B cell (primary cell): ENCODE results near the gene GSS. TPM values are rescaled to one million over a fixed set of nuclear protein-coding genes. Genes with fewer than 3 reads are reported as not detected.

ENCODE experiments used
- ATAC-seq: fragments of 200-7000 bp; cut with Tn5 transposase; one replicate; pipeline ENCODE4 v1.10.0; 2021; ENCODE audit warnings: low read depth, mild to moderate bottlenecking, moderate number of reproducible peaks, moderate library complexity
- CTCF ChIA-PET: fragments of 350-600 bp; sonication (Branson Sonifier 250); formaldehyde crosslinking; loops from one replicate; lab custom pipeline; 2021; ENCODE audit warnings: antibody characterized with exemption, inconsistent platforms; lab: Charles Lee
- POLR2A ChIA-PET: fragments of 350-600 bp; sonication (Branson Sonifier 250); formaldehyde crosslinking; loops from one replicate; lab custom pipeline; 2021; ENCODE audit warnings: antibody characterized with exemption; lab: Charles Lee
- DNase-seq: peaks from one replicate; pipeline ENCODE4 v3.0.0; 2013
- H2AFZ ChIP-seq: 2 replicates; pipeline ENCODE4 v1.6.1; 2012; ENCODE audit warnings: mild to moderate bottlenecking, low read depth, low read length; ENCODE audit not compliant: insufficient read depth, poor library complexity, severe bottlenecking
- H3K27ac ChIP-seq, 2 donors: 1 replicate in 1 of 2; 2 replicates in 1 of 2; pipeline ENCODE4 v1.5.1; 2012 to 2013; ENCODE audit warnings: low read length in 2 of 2, mild to moderate bottlenecking in 2 of 2, moderate library complexity in 1 of 2
- H3K27me3 ChIP-seq, 4 experiments: fragments of 200-600 bp in 1 of 4; sonication (generic) in 1 of 4; replicated peaks in 1 of 4; 1 replicate in 2 of 4; 2 replicates in 2 of 4; pipeline versions ENCODE4 v1.6.1 to v1.7.0; 2013 to 2016; ENCODE audit warnings: low read length in 3 of 4, mild to moderate bottlenecking in 2 of 4, mixed read lengths in 1 of 4, moderate library complexity in 1 of 4; ENCODE audit not compliant: insufficient read depth in 4 of 4, control insufficient read depth in 3 of 4; ENCODE audit errors: control extremely low read depth in 1 of 4
- H3K36me3 ChIP-seq, 2 experiments: replicated peaks in 1 of 2; 1 replicate in 1 of 2; 2 replicates in 1 of 2; pipeline versions ENCODE4 v1.6.1 to v1.7.1; 2013; ENCODE audit warnings: low read length in 1 of 2; ENCODE audit not compliant: insufficient read depth in 2 of 2, control insufficient read depth in 1 of 2; ENCODE audit errors: control extremely low read depth in 1 of 2, extremely low read depth in 1 of 2
- H3K4me1 ChIP-seq, 2 donors: fragments of 200-600 bp in 1 of 2; sonication (generic) in 1 of 2; 1 replicate in 1 of 2; 2 replicates in 1 of 2; pipeline versions ENCODE4 v1.5.1 to v1.6.1; 2013 to 2017; ENCODE audit warnings: low read length in 2 of 2; ENCODE audit not compliant: control insufficient read depth in 2 of 2, insufficient read depth in 2 of 2
- H3K4me2 ChIP-seq: replicated peaks from 2 replicates; pipeline ENCODE3; 2012; ENCODE audit warnings: mild to moderate bottlenecking, low read depth, low read length; ENCODE audit not compliant: poor library complexity, severe bottlenecking
- H3K4me3 ChIP-seq, 5 experiments: fragments of 200-600 bp in 1 of 5; sonication (generic) in 1 of 5; 1 replicate in 3 of 5; 2 replicates in 2 of 5; pipeline versions ENCODE4 v1.5.1 to v1.7.0; 2011 to 2016; ENCODE audit warnings: low read length in 4 of 5, mild to moderate bottlenecking in 4 of 5, low read depth in 2 of 5, control low read depth in 1 of 5, moderate library complexity in 1 of 5; ENCODE audit not compliant: insufficient read depth in 1 of 5; ENCODE audit errors: control extremely low read depth in 1 of 5, extremely low read depth in 1 of 5
- H3K79me2 ChIP-seq: fragments of 200-600 bp; sonication (generic); one replicate; pipeline ENCODE4 v1.6.0; 2016; ENCODE audit warnings: low read length; ENCODE audit not compliant: control insufficient read depth, insufficient read depth
- H3K9ac ChIP-seq: fragments of 200-600 bp; sonication (generic); 2 replicates; pipeline ENCODE4 v1.6.1; 2017; ENCODE audit warnings: mild to moderate bottlenecking, low read length, moderate library complexity
- H3K9me3 ChIP-seq, 3 donors: one replicate each; pipeline versions ENCODE4 v1.6.1 to v1.7.1; 2013; ENCODE audit warnings: low read length in 2 of 3; ENCODE audit not compliant: control insufficient read depth in 2 of 3, insufficient read depth in 1 of 3; ENCODE audit errors: control extremely low read depth in 1 of 3
- H4K20me1 ChIP-seq: 2 replicates; pipeline ENCODE4 v1.6.0; 2012; ENCODE audit warnings: mild to moderate bottlenecking, low read length; ENCODE audit not compliant: insufficient read depth, control insufficient read depth, poor library complexity, severe bottlenecking
- H3K27ac Mint-ChIP-seq: one replicate; pipeline ENCODE4 v1.8.0; 2021; ENCODE audit warnings: mixed read lengths
- H3K27me3 Mint-ChIP-seq: one replicate; pipeline ENCODE4 v1.8.0; 2021; ENCODE audit warnings: mixed read lengths
- H3K4me1 Mint-ChIP-seq: one replicate; pipeline ENCODE4 v1.8.0; 2021; ENCODE audit warnings: mixed read lengths
- H3K4me3 Mint-ChIP-seq: one replicate; pipeline ENCODE4 v1.8.0; 2021; ENCODE audit warnings: mixed read lengths
- H3K9me3 Mint-ChIP-seq: one replicate; pipeline ENCODE4 v1.8.0; 2022; ENCODE audit warnings: mixed read lengths; ENCODE audit not compliant: insufficient read depth
- EZH2 ChIP-seq: IDR thresholded peaks from 2 replicates; pipeline ENCODE4 v1.6.1; 2012; ENCODE audit warnings: borderline replicate concordance, low read depth, mild to moderate bottlenecking, moderate library complexity, low read length; ENCODE audit not compliant: insufficient read depth, poor library complexity, severe bottlenecking
- WGBS: methylation state at CpG from one replicate; pipeline ENCODE4 v1.1.5; 2013; ENCODE audit warnings: missing lambda C conversion rate; ENCODE audit not compliant: insufficient coverage; 5-methylcytosine and 5-hydroxymethylcytosine counted together
- intact Hi-C: fragments of 100-400 bp; cut with micrococcal nuclease; formaldehyde crosslinking; loops from one replicate; pipeline ENCODE4 v1.10.0; 2022
- polyA plus RNA-seq: library from polyadenylated mRNA; depleted of rRNA; stranded (reverse); fragments of >200 nt; gene quantifications from 2 replicates; pipeline ENCODE4 v1.2.3, GENCODE V29; 2012
- total RNA-seq, 2 donors: library from RNA; stranded (reverse); fragments of 120-200 nt in 1 of 2; gene quantifications; 1 replicate in 1 of 2; 2 replicates in 1 of 2; pipeline versions ENCODE4 v1.2.3 to v1.2.4, GENCODE V29; 2013 to 2022
- TF ChIP-seq, protein P1 (sequence below): fragments of 200-600 bp; IDR thresholded peaks from one replicate; pipeline ENCODE4 v1.8.0; 2022; ENCODE audit warnings: antibody characterized with exemption, mild to moderate bottlenecking

Gene GSS
- total and polyA plus RNA-seq, 2 donors (not counting 1 experiment from before 2014, with no cell fraction given), result 22.5 to 28.6 TPM

GRCh38 chr20:34971561-34972235 is 16.1 kb upstream of the GSS start:
- Mint-ChIP-seq H3K9me3 (no peaks in the 10 kb centered on the region), H3K4me3 (no peak overlapping the region), H3K4me1 (no peaks in the 10 kb centered on the region), H3K27me3 (no peaks in the 10 kb centered on the region), H3K27ac (no peak overlapping the region)
- H4K20me1 ChIP-seq, result no peaks in the 10 kb centered on the region
- TF ChIP-seq EZH2, result no peak
- TF ChIP-seq, protein P1, sequence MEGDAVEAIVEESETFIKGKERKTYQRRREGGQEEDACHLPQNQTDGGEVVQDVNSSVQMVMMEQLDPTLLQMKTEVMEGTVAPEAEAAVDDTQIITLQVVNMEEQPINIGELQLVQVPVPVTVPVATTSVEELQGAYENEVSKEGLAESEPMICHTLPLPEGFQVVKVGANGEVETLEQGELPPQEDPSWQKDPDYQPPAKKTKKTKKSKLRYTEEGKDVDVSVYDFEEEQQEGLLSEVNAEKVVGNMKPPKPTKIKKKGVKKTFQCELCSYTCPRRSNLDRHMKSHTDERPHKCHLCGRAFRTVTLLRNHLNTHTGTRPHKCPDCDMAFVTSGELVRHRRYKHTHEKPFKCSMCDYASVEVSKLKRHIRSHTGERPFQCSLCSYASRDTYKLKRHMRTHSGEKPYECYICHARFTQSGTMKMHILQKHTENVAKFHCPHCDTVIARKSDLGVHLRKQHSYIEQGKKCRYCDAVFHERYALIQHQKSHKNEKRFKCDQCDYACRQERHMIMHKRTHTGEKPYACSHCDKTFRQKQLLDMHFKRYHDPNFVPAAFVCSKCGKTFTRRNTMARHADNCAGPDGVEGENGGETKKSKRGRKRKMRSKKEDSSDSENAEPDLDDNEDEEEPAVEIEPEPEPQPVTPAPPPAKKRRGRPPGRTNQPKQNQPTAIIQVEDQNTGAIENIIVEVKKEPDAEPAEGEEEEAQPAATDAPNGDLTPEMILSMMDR, result no peak
- intact Hi-C loops, result no loop called here
- CTCF ChIA-PET, result no interaction called here
- H3K4me2 ChIP-seq, result no peak overlapping the region
- DNase-seq (no peak), ATAC-seq (no peak)
- H3K27ac ChIP-seq, result no peak overlapping the region
- H3K36me3 ChIP-seq, result no peaks in the 10 kb centered on the region
- POLR2A ChIA-PET, result no interaction called here
- no peaks in the 10 kb centered on the region for H3K9me3 ChIP-seq
- H2AFZ ChIP-seq, result no peak overlapping the region
- no peaks in the 10 kb centered on the region for H3K4me1 ChIP-seq
- no peaks in the 10 kb centered on the region for H3K79me2 ChIP-seq
- H3K27me3 ChIP-seq, result no peaks in the 10 kb centered on the region
- no peak overlapping the region for H3K9ac ChIP-seq
- H3K4me3 ChIP-seq, result no peak overlapping the region
- WGBS, result 85% methylated on average over 7 of the region's 10 CpGs

GRCh38 chr20:34970846-34971560 is 15.4 kb upstream of the GSS start:
- H3K9ac ChIP-seq, result no peak overlapping the region
- no peak overlapping the region for H3K4me3 ChIP-seq
- Mint-ChIP-seq H3K9me3 (no peaks in the 10 kb centered on the region), H3K4me3 (no peak overlapping the region), H3K27me3 (no peaks in the 10 kb centered on the region), H3K27ac (no peak overlapping the region), H3K4me1 (no peaks in the 10 kb centered on the region)
- no peak for TF ChIP-seq EZH2
- TF ChIP-seq, protein P1, result no peak
- POLR2A ChIA-PET, result no interaction called here
- H3K36me3 ChIP-seq, result no peaks in the 10 kb centered on the region
- no peak overlapping the region for H3K27ac ChIP-seq
- H3K79me2 ChIP-seq, result no peaks in the 10 kb centered on the region
- H4K20me1 ChIP-seq, result no peaks in the 10 kb centered on the region
- DNase-seq, result no peak
- H2AFZ ChIP-seq, result no peak overlapping the region
- no peaks in the 10 kb centered on the region for H3K9me3 ChIP-seq
- no peak overlapping the region for H3K4me2 ChIP-seq
- ATAC-seq, result no peak
- 96% methylated on average over 7 of the region's 9 CpGs for WGBS
- no peaks in the 10 kb centered on the region for H3K4me1 ChIP-seq
- CTCF ChIA-PET, result no interaction called here
- intact Hi-C loops, result no loop called here
- no peaks in the 10 kb centered on the region for H3K27me3 ChIP-seq
